Measurements from ENCODE around the gene NAALADL2.

NAALADL2 gene

GRCh38 chr3:174859114-174859735, at the start of gene NAALADL2:
TSS of gene NAALADL2 (plus strand) at chr3:174859334.
- H3K27ac ChIP-seq, result peak within 1 kb of the TSS; percentile 11
- peak; percentile 46 for DNase-seq (ENCODE audit: low read depth, low spot score)

- DNase-seq (ENCODE audit: low read depth, low spot score), result no peak
Measured at GRCh38 chr3:174810254-174810653, 48.9 kb upstream of the NAALADL2 start.

GRCh38 chr3:174812172-174812862, 46.8 kb upstream of the NAALADL2 start:
- DNase-seq (ENCODE audit: low read depth, low spot score), result peak; percentile 22

More at GRCh38 chr3:174810254-174810653, 48.9 kb upstream of the NAALADL2 start:
- no peak overlapping the region for H3K27ac ChIP-seq

GRCh38 chr3:174815750-174816149, 43.4 kb upstream of the NAALADL2 start:
- no peak for DNase-seq (ENCODE audit: low read depth, low spot score)
- no peak overlapping the region for H3K27ac ChIP-seq

More at GRCh38 chr3:174812172-174812862, 46.8 kb upstream of the NAALADL2 start:
- H3K27ac ChIP-seq, result no peak overlapping the region

- no peak for DNase-seq (ENCODE audit: low read depth, low spot score)
- H3K27ac ChIP-seq, result no peak overlapping the region
Measured at GRCh38 chr3:174820885-174821284, 38.2 kb upstream of the NAALADL2 start.

- no peak for DNase-seq (ENCODE audit: low read depth, low spot score)
- no peak overlapping the region for H3K27ac ChIP-seq
Measured at GRCh38 chr3:174821477-174821876, 37.7 kb upstream of the NAALADL2 start.

GRCh38 chr3:174822320-174822719, 36.8 kb upstream of the NAALADL2 start:
- no peak for DNase-seq (ENCODE audit: low read depth, low spot score)
- no peak overlapping the region for H3K27ac ChIP-seq

- H3K27ac ChIP-seq, result no peak overlapping the region
Measured at GRCh38 chr3:174826069-174826468, 33.1 kb upstream of the NAALADL2 start.

GRCh38 chr3:174844746-174845145, 14.4 kb upstream of the NAALADL2 start:
- DNase-seq (ENCODE audit: low read depth, low spot score), result no peak
- H3K27ac ChIP-seq, result no peak overlapping the region

More at GRCh38 chr3:174826069-174826468, 33.1 kb upstream of the NAALADL2 start:
- no peak for DNase-seq (ENCODE audit: low read depth, low spot score)

GRCh38 chr3:174846055-174846454, 13.1 kb upstream of the NAALADL2 start:
- no peak for DNase-seq (ENCODE audit: low read depth, low spot score)
- no peak overlapping the region for H3K27ac ChIP-seq

GRCh38 chr3:174854987-174855386, 4.1 kb upstream of the NAALADL2 start:
- DNase-seq (ENCODE audit: low read depth, low spot score), result no peak
- H3K27ac ChIP-seq, result no peak overlapping the region

GRCh38 chr3:174857301-174857700, 1.8 kb upstream of the NAALADL2 start:
- DNase-seq (ENCODE audit: low read depth, low spot score), result no peak
- H3K27ac ChIP-seq, result no peak overlapping the region

GRCh38 chr3:174858353-174858752, 781 bp upstream of the NAALADL2 start:
- peak overlapping the region; percentile 11 for H3K27ac ChIP-seq
- DNase-seq (ENCODE audit: low read depth, low spot score), result peak; percentile 8

GRCh38 chr3:174859756-174860155, 622 bp downstream of the NAALADL2 start:
- DNase-seq (ENCODE audit: low read depth, low spot score), result no peak
- peak overlapping the region; percentile 11 for H3K27ac ChIP-seq

- peak; percentile 53 for DNase-seq (ENCODE audit: low read depth, low spot score)
Measured at GRCh38 chr3:174862101-174862500, 3.0 kb downstream of the NAALADL2 start.

GRCh38 chr3:174862666-174863065, 3.5 kb downstream of the NAALADL2 start:
- DNase-seq (ENCODE audit: low read depth, low spot score), result no peak
- peak overlapping the region; percentile 33 for H3K27ac ChIP-seq

More at GRCh38 chr3:174862101-174862500, 3.0 kb downstream of the NAALADL2 start:
- no peak overlapping the region for H3K27ac ChIP-seq

- peak overlapping the region; percentile 33 for H3K27ac ChIP-seq
- DNase-seq (ENCODE audit: low read depth, low spot score), result peak; percentile 90
Measured at GRCh38 chr3:174863488-174863887, 4.4 kb downstream of the NAALADL2 start.

GRCh38 chr3:174869448-174869847, 10.3 kb downstream of the NAALADL2 start:
- no peak overlapping the region for H3K27ac ChIP-seq
- no peak for DNase-seq (ENCODE audit: low read depth, low spot score)

GRCh38 chr3:174873832-174874657, 14.9 kb downstream of the NAALADL2 start:
- H3K27ac ChIP-seq, result no peak overlapping the region
- no peak for DNase-seq (ENCODE audit: low read depth, low spot score)

GRCh38 chr3:174882789-174883188, 23.7 kb downstream of the NAALADL2 start:
- no peak overlapping the region for H3K27ac ChIP-seq
- no peak for DNase-seq (ENCODE audit: low read depth, low spot score)
